Smooth muscle cell (in vitro differentiated cells): ENCODE data around the gene AKAP10. TPM values are rescaled to one million over a fixed set of nuclear protein-coding genes. Genes with fewer than 3 reads are reported as not detected.
A peak's percentile ranks its signal among the peaks of the same experiment; 100 is the strongest.
"Not testable (repeated sequence)": the region's sequence is repeated elsewhere in the genome, so short reads cannot be mapped to it uniquely, and the experiment has no call there.

Experiments used
- DNase-seq: peaks from one replicate; lab custom pipeline; 2025; ENCODE audit not compliant: unreplicated experiment; lab: John Stamatoyannopoulos, UW
- H2AFZ ChIP-seq: fragments of 200-600 bp; sonication (generic); 2 replicates; pipeline ENCODE4 v1.6.0; 2016; ENCODE audit warnings: antibody characterized with exemption, low read depth, mild to moderate bottlenecking
- H3F3A ChIP-seq: fragments of 200-600 bp; sonication (generic); 2 replicates; pipeline ENCODE4 v1.6.0; 2017; ENCODE audit warnings: antibody characterized with exemption, low read depth
- H3K27ac ChIP-seq: fragments of 200-600 bp; sonication (generic); 2 replicates; pipeline ENCODE4 v1.5.1; 2016; ENCODE audit warnings: low read depth, mild to moderate bottlenecking
- H3K27me3 ChIP-seq: fragments of 200-600 bp; sonication (generic); 2 replicates; pipeline ENCODE4 v1.6.1; 2016; ENCODE audit warnings: low read depth, mild to moderate bottlenecking
- H3K36me3 ChIP-seq: fragments of 200-600 bp; sonication (generic); 2 replicates; pipeline ENCODE4 v1.5.1; 2016; ENCODE audit warnings: low read depth
- H3K4me1 ChIP-seq: fragments of 200-600 bp; sonication (generic); 2 replicates; pipeline ENCODE4 v1.5.1; 2016; ENCODE audit warnings: low read depth
- H3K4me2 ChIP-seq: fragments of 200-600 bp; sonication (generic); 2 replicates; pipeline ENCODE4 v1.6.0; 2016; ENCODE audit warnings: mild to moderate bottlenecking
- H3K4me3 ChIP-seq: fragments of 200-600 bp; sonication (generic); 2 replicates; pipeline ENCODE4 v1.5.1; 2016; ENCODE audit warnings: mild to moderate bottlenecking
- H3K79me2 ChIP-seq: fragments of 200-600 bp; sonication (generic); 2 replicates; pipeline ENCODE4 v1.6.0; 2016; ENCODE audit warnings: low read depth, mild to moderate bottlenecking
- H3K9ac ChIP-seq: fragments of 200-600 bp; sonication (generic); 2 replicates; pipeline ENCODE4 v1.6.0; 2016; ENCODE audit warnings: low read depth
- H3K9me3 ChIP-seq: fragments of 200-600 bp; sonication (generic); replicated peaks from 2 replicates; pipeline ENCODE4 v1.5.1; 2016; ENCODE audit warnings: low read depth
- H4K20me1 ChIP-seq: fragments of 200-600 bp; sonication (generic); 2 replicates; pipeline ENCODE4 v1.6.0; 2016; ENCODE audit warnings: low read depth
- WGBS: methylation state at CpG from one replicate; pipeline ENCODE4 v1.1.7; 2016; ENCODE audit warnings: low lambda C conversion rate; 5-methylcytosine and 5-hydroxymethylcytosine counted together
- polyA plus RNA-seq: library from polyadenylated mRNA; unstranded; fragments of >200 nt; fragmentation: Nextera tagmentation; extraction: Ambion mirVana; gene quantifications from 2 replicates; pipeline ENCODE4 v1.2.1, GENCODE V29; 2016
- total RNA-seq: library from RNA; depleted of rRNA; stranded (reverse); fragments of >200 nt; gene quantifications from 2 replicates; pipeline ENCODE4 v1.2.3, GENCODE V29; 2014
- TF ChIP-seq, protein P1 (sequence below): fragments of 200-600 bp; sonication (generic); IDR thresholded peaks from 2 replicates; pipeline ENCODE4 v1.5.1; 2017; ENCODE audit warnings: borderline replicate concordance, mild to moderate bottlenecking, antibody characterized with exemption; ENCODE audit not compliant: insufficient read depth, poor library complexity, severe bottlenecking

The AKAP10 gene, protein sequence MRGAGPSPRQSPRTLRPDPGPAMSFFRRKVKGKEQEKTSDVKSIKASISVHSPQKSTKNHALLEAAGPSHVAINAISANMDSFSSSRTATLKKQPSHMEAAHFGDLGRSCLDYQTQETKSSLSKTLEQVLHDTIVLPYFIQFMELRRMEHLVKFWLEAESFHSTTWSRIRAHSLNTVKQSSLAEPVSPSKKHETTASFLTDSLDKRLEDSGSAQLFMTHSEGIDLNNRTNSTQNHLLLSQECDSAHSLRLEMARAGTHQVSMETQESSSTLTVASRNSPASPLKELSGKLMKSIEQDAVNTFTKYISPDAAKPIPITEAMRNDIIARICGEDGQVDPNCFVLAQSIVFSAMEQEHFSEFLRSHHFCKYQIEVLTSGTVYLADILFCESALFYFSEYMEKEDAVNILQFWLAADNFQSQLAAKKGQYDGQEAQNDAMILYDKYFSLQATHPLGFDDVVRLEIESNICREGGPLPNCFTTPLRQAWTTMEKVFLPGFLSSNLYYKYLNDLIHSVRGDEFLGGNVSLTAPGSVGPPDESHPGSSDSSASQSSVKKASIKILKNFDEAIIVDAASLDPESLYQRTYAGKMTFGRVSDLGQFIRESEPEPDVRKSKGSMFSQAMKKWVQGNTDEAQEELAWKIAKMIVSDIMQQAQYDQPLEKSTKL
- total RNA-seq (28.4 and 28.6 TPM in 2 replicates), polyA plus RNA-seq (23.7 and 28.0 TPM in 2 replicates)

DNA sequence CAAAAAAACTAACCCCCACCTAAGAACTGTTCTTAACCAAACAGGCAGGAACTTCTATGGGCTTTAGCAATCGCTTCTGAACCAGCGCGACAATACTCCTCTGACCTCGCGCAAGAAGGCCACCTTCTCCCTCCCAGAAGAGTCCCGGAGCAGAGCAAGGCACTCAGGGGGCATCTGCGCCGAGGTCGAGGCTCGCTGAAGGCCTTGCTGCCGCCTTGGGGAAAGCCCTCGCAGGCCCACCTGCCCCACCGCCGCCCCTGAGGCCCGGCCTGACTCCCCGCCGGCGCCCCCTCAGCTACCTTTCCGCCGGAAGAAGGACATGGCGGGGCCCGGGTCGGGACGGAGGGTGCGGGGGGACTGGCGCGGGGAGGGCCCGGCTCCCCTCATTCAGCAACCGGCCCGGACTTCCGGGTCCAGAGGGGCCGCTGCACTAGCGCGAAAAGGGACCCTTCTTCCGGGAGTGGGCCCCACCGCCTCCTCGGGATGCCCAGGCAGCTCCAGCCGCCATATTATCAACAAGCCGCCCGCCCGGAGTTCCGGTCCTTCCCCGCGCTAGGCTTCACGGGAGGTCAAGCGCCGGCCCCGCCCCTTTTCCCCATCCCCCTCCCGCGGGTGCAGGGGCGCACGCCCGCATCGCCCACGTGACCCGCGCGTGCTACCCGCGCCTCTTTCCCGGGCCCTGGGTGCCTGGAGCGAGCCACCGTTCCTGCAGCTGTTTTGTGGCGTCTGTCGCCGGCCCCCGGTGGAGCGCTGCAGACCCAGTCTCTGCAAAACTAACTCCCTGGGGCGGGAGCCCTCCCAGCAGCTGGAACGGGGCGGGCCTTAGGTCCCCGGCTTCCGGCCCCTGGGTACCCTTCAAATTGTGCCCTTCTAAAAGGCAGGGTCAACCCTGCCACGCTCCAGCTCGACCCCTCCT, at the start of gene AKAP10:
Gene AKAP10 (minus strand): TSS at position 536 of the 916 bp plus-strand sequence. CDS start 149 bp downstream, at position 387.
- H3K27me3 ChIP-seq: no peaks in the 10 kb centered on the region
- peak within 1 kb of the TSS; percentile 92 for H2AFZ ChIP-seq
- H3K27ac ChIP-seq: peak within 1 kb of the TSS; percentile 75
- peak within 1 kb of the TSS; percentile 90 for H3K9ac ChIP-seq
- H3K79me2 ChIP-seq: peaks cover 51% of the 10 kb centered on the region
- peaks cover 11% of the 10 kb centered on the region for H3F3A ChIP-seq
- TF ChIP-seq, protein P1, sequence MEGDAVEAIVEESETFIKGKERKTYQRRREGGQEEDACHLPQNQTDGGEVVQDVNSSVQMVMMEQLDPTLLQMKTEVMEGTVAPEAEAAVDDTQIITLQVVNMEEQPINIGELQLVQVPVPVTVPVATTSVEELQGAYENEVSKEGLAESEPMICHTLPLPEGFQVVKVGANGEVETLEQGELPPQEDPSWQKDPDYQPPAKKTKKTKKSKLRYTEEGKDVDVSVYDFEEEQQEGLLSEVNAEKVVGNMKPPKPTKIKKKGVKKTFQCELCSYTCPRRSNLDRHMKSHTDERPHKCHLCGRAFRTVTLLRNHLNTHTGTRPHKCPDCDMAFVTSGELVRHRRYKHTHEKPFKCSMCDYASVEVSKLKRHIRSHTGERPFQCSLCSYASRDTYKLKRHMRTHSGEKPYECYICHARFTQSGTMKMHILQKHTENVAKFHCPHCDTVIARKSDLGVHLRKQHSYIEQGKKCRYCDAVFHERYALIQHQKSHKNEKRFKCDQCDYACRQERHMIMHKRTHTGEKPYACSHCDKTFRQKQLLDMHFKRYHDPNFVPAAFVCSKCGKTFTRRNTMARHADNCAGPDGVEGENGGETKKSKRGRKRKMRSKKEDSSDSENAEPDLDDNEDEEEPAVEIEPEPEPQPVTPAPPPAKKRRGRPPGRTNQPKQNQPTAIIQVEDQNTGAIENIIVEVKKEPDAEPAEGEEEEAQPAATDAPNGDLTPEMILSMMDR: no peak
- no peaks in the 10 kb centered on the region for H3K36me3 ChIP-seq
- no peaks in the 10 kb centered on the region for H3K9me3 ChIP-seq
- DNase-seq: peak; percentile 79
- peak within 1 kb of the TSS; percentile 91 for H3K4me2 ChIP-seq
- peaks cover 21% of the 10 kb centered on the region for H4K20me1 ChIP-seq
- WGBS: under 1% methylated on average over 58 of the region's 75 CpGs
- H3K4me3 ChIP-seq: peak within 1 kb of the TSS; percentile 97
- H3K4me1 ChIP-seq: peaks cover 23% of the 10 kb centered on the region

DNA sequence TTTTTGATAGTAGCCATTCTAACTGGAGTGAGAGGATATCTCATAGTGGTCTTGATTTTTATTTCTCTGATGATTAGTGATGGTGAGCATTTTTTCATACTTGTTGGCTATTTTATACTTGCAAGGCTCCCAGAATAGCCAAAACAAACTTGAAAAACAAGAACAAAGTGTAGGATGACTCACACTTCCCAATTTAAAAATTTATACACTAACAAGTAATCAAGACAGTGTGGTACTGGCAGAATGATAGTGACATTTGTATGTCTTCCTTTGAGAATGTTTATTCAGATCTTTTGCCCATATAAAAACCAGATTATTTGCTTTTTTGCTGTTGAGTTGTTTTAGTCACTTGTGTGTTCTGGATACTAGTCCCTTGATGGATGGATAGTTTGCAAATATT, 49.3 kb upstream of the AKAP10 start:
- H3K4me1 ChIP-seq: no peaks in the 10 kb centered on the region
- no peak overlapping the region for H2AFZ ChIP-seq
- no peaks in the 10 kb centered on the region for H3K9me3 ChIP-seq
- DNase-seq: no peak
- no peaks in the 10 kb centered on the region for H4K20me1 ChIP-seq
- H3K36me3 ChIP-seq: no peaks in the 10 kb centered on the region
- no peak overlapping the region for H3K4me3 ChIP-seq
- TF ChIP-seq, protein P1: no peak
- H3K9ac ChIP-seq: no peak overlapping the region
- peaks cover 23% of the 10 kb centered on the region for H3K27me3 ChIP-seq
- H3K27ac ChIP-seq: no peak overlapping the region
- H3K79me2 ChIP-seq: no peaks in the 10 kb centered on the region
- H3K4me2 ChIP-seq: no peak overlapping the region
- no peaks in the 10 kb centered on the region for H3F3A ChIP-seq

DNA sequence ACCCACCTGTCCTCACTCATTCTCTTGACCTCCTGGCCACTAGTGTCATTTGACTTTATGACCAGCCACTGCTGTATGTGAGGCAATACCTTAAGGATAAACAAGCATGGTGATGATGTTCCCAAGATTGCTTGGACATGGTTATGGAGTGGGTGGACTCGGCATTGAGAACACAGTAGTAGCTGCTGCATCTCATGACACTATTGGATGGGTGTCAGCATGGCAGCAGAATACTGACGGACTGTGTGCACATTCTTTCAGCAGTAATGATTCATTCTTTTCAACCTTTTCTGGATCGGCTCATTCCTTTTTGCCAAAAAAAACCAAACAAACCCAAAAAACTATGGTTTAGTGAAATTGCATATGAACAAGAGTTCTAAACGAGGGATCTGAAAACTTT, 45.1 kb upstream of the AKAP10 start:
- Histone ChIP-seq H3K27me3 (peaks cover 23% of the 10 kb centered on the region), H3K27ac (no peak overlapping the region), H2AFZ (no peak overlapping the region), H3K36me3 (no peaks in the 10 kb centered on the region), H3K4me3 (no peak overlapping the region), H3F3A (no peaks in the 10 kb centered on the region), H3K9ac (no peak overlapping the region), H3K9me3 (no peaks in the 10 kb centered on the region), H3K4me2 (no peak overlapping the region), H4K20me1 (no peaks in the 10 kb centered on the region), H3K4me1 (no peaks in the 10 kb centered on the region), H3K79me2 (no peaks in the 10 kb centered on the region)
- WGBS: 91% methylated on average over 4 of the region's 4 CpGs
- TF ChIP-seq, protein P1: no peak
- no peak for DNase-seq

DNA sequence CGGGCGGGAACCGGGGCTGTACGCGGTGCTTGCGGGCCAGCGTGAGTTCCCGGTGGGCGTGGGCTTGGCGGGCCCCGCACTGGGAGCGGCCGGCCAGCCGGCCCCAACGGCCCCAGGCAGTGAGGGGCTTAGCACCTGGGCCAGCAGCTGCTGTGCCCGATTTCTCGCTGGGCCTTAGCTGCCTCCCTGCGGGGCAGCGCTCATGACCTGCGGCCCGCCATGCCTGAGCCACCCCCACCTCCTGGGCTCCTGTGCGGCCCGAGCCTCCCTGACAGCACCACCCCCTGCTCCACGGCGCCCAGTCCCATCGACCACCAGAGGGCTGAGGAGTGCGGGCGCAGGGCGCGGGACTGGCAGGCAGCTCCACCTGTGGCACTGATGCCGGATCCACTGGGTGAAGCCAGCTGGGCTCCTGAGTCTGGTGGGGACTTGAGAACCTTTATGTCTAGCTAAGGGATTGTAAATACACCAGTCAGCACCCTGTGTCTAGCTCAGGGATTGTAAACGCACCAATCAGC, 38.9 kb upstream of the AKAP10 start:
- not testable (repeated sequence) for H3K4me2 ChIP-seq, H3F3A ChIP-seq, H2AFZ ChIP-seq, H3K4me3 ChIP-seq, H3K9me3 ChIP-seq, DNase-seq, H3K79me2 ChIP-seq, H4K20me1 ChIP-seq, H3K36me3 ChIP-seq, H3K4me1 ChIP-seq, H3K27ac ChIP-seq, H3K9ac ChIP-seq
- peaks cover 22% of the 10 kb centered on the region for H3K27me3 ChIP-seq
- WGBS: 93% methylated on average over 25 of the region's 32 CpGs
